ENCODE data around the gene EVI2A.

The EVI2A gene

GRCh38 chr17:31310886-31311285, 10.5 kb downstream of the EVI2A start:
- Histone ChIP-seq H3K9me3 (ENCODE audit: control insufficient read depth, insufficient read depth, low read length) (no peaks in the 10 kb centered on the region), H3K27me3 (ENCODE audit: control insufficient read depth, insufficient read depth, low read length) (no peaks in the 10 kb centered on the region), H3K36me3 (ENCODE audit: control insufficient read depth, insufficient read depth, low read length) (no peaks in the 10 kb centered on the region), H3K4me1 (ENCODE audit: control insufficient read depth, insufficient read depth, low read length) (peaks cover 3% of the 10 kb centered on the region), H3K9ac (ENCODE audit: low read depth, low read length) (no peak overlapping the region), H3K4me3 (ENCODE audit: low read depth, low read length) (no peak overlapping the region)

DNA sequence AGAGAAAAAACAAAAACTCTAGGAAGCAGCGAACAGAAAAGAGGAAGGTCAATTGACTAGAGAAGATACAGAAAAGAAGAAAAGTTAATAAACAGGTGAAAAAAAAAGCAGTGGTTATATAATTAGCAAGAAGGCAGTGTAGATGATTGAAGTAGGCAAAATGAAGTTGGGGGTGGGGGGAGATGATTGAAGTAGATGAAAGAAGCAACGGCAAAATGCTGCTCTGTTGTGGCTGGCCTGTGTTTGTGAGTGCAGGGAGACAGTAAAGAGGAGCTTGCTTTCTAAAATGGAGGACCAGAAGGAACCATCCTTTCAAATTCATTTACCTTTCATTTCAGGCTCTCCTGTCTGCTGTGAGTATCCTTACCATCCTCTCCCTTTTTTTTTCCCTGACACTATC, 11.2 kb downstream of the EVI2A start:
- Histone ChIP-seq H3K9me3 (ENCODE audit: control insufficient read depth, insufficient read depth, low read length) (no peaks in the 10 kb centered on the region), H3K27me3 (ENCODE audit: control insufficient read depth, insufficient read depth, low read length) (no peaks in the 10 kb centered on the region), H3K9ac (ENCODE audit: low read depth, low read length) (no peak overlapping the region), H3K4me3 (ENCODE audit: low read depth, low read length) (no peak overlapping the region), H3K4me1 (ENCODE audit: control insufficient read depth, insufficient read depth, low read length) (peaks cover 3% of the 10 kb centered on the region), H3K36me3 (ENCODE audit: control insufficient read depth, insufficient read depth, low read length) (no peaks in the 10 kb centered on the region)

DNA sequence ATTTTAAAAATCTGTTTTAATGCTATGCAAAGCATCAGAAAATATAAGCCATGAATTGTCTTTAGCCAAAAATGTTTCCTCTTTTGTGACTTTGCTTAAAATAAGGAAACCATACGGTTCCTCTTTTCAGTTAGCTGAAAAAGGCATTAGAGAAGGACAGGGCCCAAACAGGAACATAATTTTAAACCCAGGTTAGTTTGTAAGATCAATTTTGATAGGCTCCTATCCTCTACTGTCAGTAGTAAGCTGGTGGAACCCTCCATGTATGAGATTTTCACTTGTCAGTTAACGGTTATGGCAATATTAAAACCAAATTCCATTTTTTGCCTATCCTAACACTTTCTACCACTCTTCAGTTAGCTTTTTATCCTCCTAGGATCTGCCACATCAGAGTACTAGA, 11.9 kb downstream of the EVI2A start:
- H3K9me3 ChIP-seq (ENCODE audit: control insufficient read depth, insufficient read depth, low read length) = no peaks in the 10 kb centered on the region
- no peaks in the 10 kb centered on the region for H3K36me3 ChIP-seq (ENCODE audit: control insufficient read depth, insufficient read depth, low read length)
- H3K4me1 ChIP-seq (ENCODE audit: control insufficient read depth, insufficient read depth, low read length) = peaks cover 3% of the 10 kb centered on the region
- no peak overlapping the region for H3K9ac ChIP-seq (ENCODE audit: low read depth, low read length)
- H3K27me3 ChIP-seq (ENCODE audit: control insufficient read depth, insufficient read depth, low read length) = no peaks in the 10 kb centered on the region
- no peak overlapping the region for H3K4me3 ChIP-seq (ENCODE audit: low read depth, low read length)

GRCh38 chr17:31308372-31309334, 12.8 kb downstream of the EVI2A start:
- no peaks in the 10 kb centered on the region for H3K9me3 ChIP-seq (ENCODE audit: control insufficient read depth, insufficient read depth, low read length)
- peaks cover 3% of the 10 kb centered on the region for H3K4me1 ChIP-seq (ENCODE audit: control insufficient read depth, insufficient read depth, low read length)
- no peak overlapping the region for H3K4me3 ChIP-seq (ENCODE audit: low read depth, low read length)
- no peaks in the 10 kb centered on the region for H3K36me3 ChIP-seq (ENCODE audit: control insufficient read depth, insufficient read depth, low read length)
- H3K9ac ChIP-seq (ENCODE audit: low read depth, low read length) = no peak overlapping the region
- no peaks in the 10 kb centered on the region for H3K27me3 ChIP-seq (ENCODE audit: control insufficient read depth, insufficient read depth, low read length)

- Histone ChIP-seq H3K36me3 (ENCODE audit: control insufficient read depth, insufficient read depth, low read length) (no peaks in the 10 kb centered on the region), H3K4me1 (ENCODE audit: control insufficient read depth, insufficient read depth, low read length) (peaks cover 3% of the 10 kb centered on the region), H3K27me3 (ENCODE audit: control insufficient read depth, insufficient read depth, low read length) (no peaks in the 10 kb centered on the region), H3K9me3 (ENCODE audit: control insufficient read depth, insufficient read depth, low read length) (no peaks in the 10 kb centered on the region), H3K9ac (ENCODE audit: low read depth, low read length) (no peak overlapping the region), H3K4me3 (ENCODE audit: low read depth, low read length) (no peak overlapping the region)
Observed at GRCh38 chr17:31307640-31308039, 13.8 kb downstream of the EVI2A start.

- H3K36me3 ChIP-seq (ENCODE audit: control insufficient read depth, insufficient read depth, low read length) = no peaks in the 10 kb centered on the region
- no peaks in the 10 kb centered on the region for H3K4me1 ChIP-seq (ENCODE audit: control insufficient read depth, insufficient read depth, low read length)
- no peaks in the 10 kb centered on the region for H3K9me3 ChIP-seq (ENCODE audit: control insufficient read depth, insufficient read depth, low read length)
- no peak overlapping the region for H3K9ac ChIP-seq (ENCODE audit: low read depth, low read length)
- H3K4me3 ChIP-seq (ENCODE audit: low read depth, low read length) = no peak overlapping the region
- no peaks in the 10 kb centered on the region for H3K27me3 ChIP-seq (ENCODE audit: control insufficient read depth, insufficient read depth, low read length)
Observed at GRCh38 chr17:31299624-31300023, 21.8 kb downstream of the EVI2A start.

DNA sequence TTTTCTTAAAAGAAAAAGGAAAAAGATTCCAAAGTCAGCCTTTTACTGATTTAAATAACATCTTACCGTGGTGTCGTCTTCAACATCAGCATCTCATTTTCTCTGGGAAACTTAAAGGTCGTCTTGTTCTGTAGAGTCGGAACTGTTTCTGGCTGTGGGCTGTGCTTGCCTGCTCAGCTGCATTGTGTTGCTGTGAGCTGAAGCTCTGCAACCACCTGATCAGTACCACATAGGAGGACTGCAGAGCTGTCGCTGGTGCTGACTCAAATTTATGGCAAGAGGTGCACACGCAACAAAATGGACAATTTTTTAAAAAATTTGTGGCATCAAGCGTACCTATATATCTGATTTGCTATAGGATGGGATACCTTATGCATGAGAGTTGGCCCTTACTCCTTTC, 24.3 kb downstream of the EVI2A start, which contains the start of gene OMG:
OMG (minus strand) TSS at position 150 of the 400 bp plus-strand sequence. CDS start 908 bp downstream, outside the sequence.
- Histone ChIP-seq H3K9ac (ENCODE audit: low read depth, low read length) (no peak within 1 kb of the TSS), H3K27me3 (ENCODE audit: control insufficient read depth, insufficient read depth, low read length) (no peaks in the 10 kb centered on the region), H3K4me1 (ENCODE audit: control insufficient read depth, insufficient read depth, low read length) (no peaks in the 10 kb centered on the region), H3K36me3 (ENCODE audit: control insufficient read depth, insufficient read depth, low read length) (no peaks in the 10 kb centered on the region), H3K9me3 (ENCODE audit: control insufficient read depth, insufficient read depth, low read length) (no peaks in the 10 kb centered on the region), H3K4me3 (ENCODE audit: low read depth, low read length) (no peak within 1 kb of the TSS)

DNA sequence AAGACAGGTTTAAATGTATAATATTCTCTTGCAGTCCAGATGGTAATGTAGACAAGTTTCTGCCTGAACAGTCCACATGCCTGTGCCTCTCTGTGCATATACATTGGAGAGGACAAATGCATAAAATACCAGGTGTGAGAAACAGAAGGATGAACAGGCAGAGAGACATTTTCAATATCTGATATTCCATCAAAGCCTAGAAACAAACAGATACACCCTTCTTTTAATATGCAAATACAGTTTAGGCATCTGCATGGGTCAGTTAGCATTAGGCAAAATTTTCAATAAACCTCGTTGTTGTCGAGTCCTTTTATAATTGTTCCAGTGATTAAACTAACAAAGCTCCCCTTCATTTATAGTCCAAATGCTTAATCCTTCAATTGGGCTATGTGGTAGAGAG, 25.3 kb downstream of the EVI2A start:
- Histone ChIP-seq H3K36me3 (ENCODE audit: control insufficient read depth, insufficient read depth, low read length) (no peaks in the 10 kb centered on the region), H3K4me1 (ENCODE audit: control insufficient read depth, insufficient read depth, low read length) (no peaks in the 10 kb centered on the region), H3K4me3 (ENCODE audit: low read depth, low read length) (no peak overlapping the region), H3K9me3 (ENCODE audit: control insufficient read depth, insufficient read depth, low read length) (no peaks in the 10 kb centered on the region), H3K9ac (ENCODE audit: low read depth, low read length) (no peak overlapping the region), H3K27me3 (ENCODE audit: control insufficient read depth, insufficient read depth, low read length) (no peaks in the 10 kb centered on the region)

GRCh38 chr17:31295489-31295871, 25.9 kb downstream of the EVI2A start:
- Histone ChIP-seq H3K9ac (ENCODE audit: low read depth, low read length) (no peak overlapping the region), H3K36me3 (ENCODE audit: control insufficient read depth, insufficient read depth, low read length) (no peaks in the 10 kb centered on the region), H3K27me3 (ENCODE audit: control insufficient read depth, insufficient read depth, low read length) (no peaks in the 10 kb centered on the region)

GRCh38 chr17:31294820-31295488, 26.5 kb downstream of the EVI2A start:
- no peaks in the 10 kb centered on the region for H3K27me3 ChIP-seq (ENCODE audit: control insufficient read depth, insufficient read depth, low read length)
- no peaks in the 10 kb centered on the region for H3K36me3 ChIP-seq (ENCODE audit: control insufficient read depth, insufficient read depth, low read length)
- no peaks in the 10 kb centered on the region for H3K9me3 ChIP-seq (ENCODE audit: control insufficient read depth, insufficient read depth, low read length)
- no peaks in the 10 kb centered on the region for H3K4me1 ChIP-seq (ENCODE audit: control insufficient read depth, insufficient read depth, low read length)
- H3K4me3 ChIP-seq (ENCODE audit: low read depth, low read length) = no peak overlapping the region
- H3K9ac ChIP-seq (ENCODE audit: low read depth, low read length) = no peak overlapping the region

More at GRCh38 chr17:31295489-31295871, 25.9 kb downstream of the EVI2A start:
- H3K9me3 ChIP-seq (ENCODE audit: control insufficient read depth, insufficient read depth, low read length) = no peaks in the 10 kb centered on the region
- no peaks in the 10 kb centered on the region for H3K4me1 ChIP-seq (ENCODE audit: control insufficient read depth, insufficient read depth, low read length)
- no peak overlapping the region for H3K4me3 ChIP-seq (ENCODE audit: low read depth, low read length)

DNA sequence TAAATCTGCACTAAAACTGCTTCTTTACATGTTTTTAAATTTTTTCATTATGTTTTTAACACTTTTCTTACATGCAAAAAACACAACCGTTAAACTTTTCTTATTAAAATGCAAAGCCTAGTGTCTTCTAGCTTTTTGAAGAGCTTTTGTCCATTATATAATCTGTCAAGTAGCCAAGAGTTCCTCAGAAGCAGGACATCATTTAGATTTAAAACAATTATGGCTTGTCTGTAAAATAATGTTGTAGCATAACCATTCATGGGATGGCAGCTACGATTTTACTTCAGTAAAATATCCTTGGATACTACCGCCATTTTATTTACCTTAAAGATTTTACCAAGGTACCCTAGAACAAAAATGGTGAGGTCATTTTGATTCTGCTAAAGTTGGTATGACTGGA, 27.2 kb downstream of the EVI2A start:
- no peak overlapping the region for H3K4me3 ChIP-seq (ENCODE audit: low read depth, low read length)
- H3K9ac ChIP-seq (ENCODE audit: low read depth, low read length) = no peak overlapping the region
- no peaks in the 10 kb centered on the region for H3K27me3 ChIP-seq (ENCODE audit: control insufficient read depth, insufficient read depth, low read length)
- H3K9me3 ChIP-seq (ENCODE audit: control insufficient read depth, insufficient read depth, low read length) = no peaks in the 10 kb centered on the region
- H3K36me3 ChIP-seq (ENCODE audit: control insufficient read depth, insufficient read depth, low read length) = no peaks in the 10 kb centered on the region
- no peaks in the 10 kb centered on the region for H3K4me1 ChIP-seq (ENCODE audit: control insufficient read depth, insufficient read depth, low read length)

- H3K36me3 ChIP-seq (ENCODE audit: control insufficient read depth, insufficient read depth, low read length) = no peaks in the 10 kb centered on the region
- no peak overlapping the region for H3K9ac ChIP-seq (ENCODE audit: low read depth, low read length)
- no peaks in the 10 kb centered on the region for H3K9me3 ChIP-seq (ENCODE audit: control insufficient read depth, insufficient read depth, low read length)
- H3K4me1 ChIP-seq (ENCODE audit: control insufficient read depth, insufficient read depth, low read length) = no peaks in the 10 kb centered on the region
- H3K4me3 ChIP-seq (ENCODE audit: low read depth, low read length) = no peak overlapping the region
- H3K27me3 ChIP-seq (ENCODE audit: control insufficient read depth, insufficient read depth, low read length) = no peaks in the 10 kb centered on the region
Observed at GRCh38 chr17:31293581-31293980, 27.8 kb downstream of the EVI2A start.

Measured in iPS-15b (cell line).